Endodermal cell (in vitro differentiated cells): ENCODE results near the gene BEAN1. TPM values are rescaled to one million over a fixed set of nuclear protein-coding genes. Genes with fewer than 3 reads are reported as not detected.
A peak's percentile ranks its signal among the peaks of the same experiment; 100 is the strongest.

Experiments used
- DNase-seq: peaks from one replicate; pipeline ENCODE4 v3.0.0-alpha.2; 2017
- H3K27ac ChIP-seq: 2 replicates; pipeline ENCODE4 v1.5.1; 2013; ENCODE audit warnings: mild to moderate bottlenecking, low read depth, low read length, moderate library complexity
- H3K27me3 ChIP-seq: 2 replicates; pipeline ENCODE4 v1.6.1; 2013; ENCODE audit warnings: mild to moderate bottlenecking, low read length, moderate library complexity; ENCODE audit not compliant: insufficient read depth, control insufficient read depth, poor library complexity, severe bottlenecking
- H3K36me3 ChIP-seq: 2 replicates; pipeline ENCODE4 v1.7.0; 2013; ENCODE audit warnings: mild to moderate bottlenecking, low read length, moderate library complexity; ENCODE audit not compliant: control insufficient read depth, insufficient read depth
- H3K4me1 ChIP-seq: one replicate; pipeline ENCODE4 v1.7.0; 2013; ENCODE audit warnings: low read length; ENCODE audit not compliant: control insufficient read depth, insufficient read depth
- H3K4me3 ChIP-seq: 2 replicates; pipeline ENCODE4 v1.5.1; 2013; ENCODE audit warnings: mild to moderate bottlenecking, low read length, moderate library complexity
- H3K9ac ChIP-seq: 2 replicates; pipeline ENCODE4 v1.6.1; 2013; ENCODE audit warnings: mild to moderate bottlenecking, low read length, moderate library complexity; ENCODE audit not compliant: poor library complexity, severe bottlenecking; ENCODE audit errors: extremely low read depth
- H3K9me3 ChIP-seq: 2 replicates; pipeline ENCODE4 v1.6.1; 2013; ENCODE audit warnings: mild to moderate bottlenecking, low read length, moderate library complexity; ENCODE audit not compliant: control insufficient read depth
- H3K27ac Mint-ChIP-seq: 2 replicates; pipeline ENCODE4 v1.8.0; 2020; ENCODE audit warnings: mixed read lengths
- H3K27me3 Mint-ChIP-seq: 2 replicates; pipeline ENCODE4 v1.8.0; 2021; ENCODE audit warnings: mild to moderate bottlenecking, mixed read lengths; ENCODE audit not compliant: insufficient read depth
- H3K36me3 Mint-ChIP-seq: 2 replicates; pipeline ENCODE4 v1.8.0; 2020; ENCODE audit warnings: low read depth, mixed read lengths
- H3K4me1 Mint-ChIP-seq: 2 replicates; pipeline ENCODE4 v1.8.0; 2020; ENCODE audit warnings: mixed read lengths
- H3K4me3 Mint-ChIP-seq: 2 replicates; pipeline ENCODE4 v1.8.0; 2020; ENCODE audit warnings: mild to moderate bottlenecking, moderate library complexity, mixed read lengths
- H3K9me3 Mint-ChIP-seq: 2 replicates; pipeline ENCODE4 v1.8.0; 2020; ENCODE audit warnings: mild to moderate bottlenecking, mixed read lengths
- WGBS, 2 experiments: methylation state at CpG; one replicate each; pipeline versions ENCODE4 v1.1.5 to v1.1.7; 2013; ENCODE audit warnings: missing lambda C conversion rate in 2 of 2, mixed read lengths in 1 of 2; ENCODE audit not compliant: insufficient coverage in 1 of 2, insufficient read length in 1 of 2; 5-methylcytosine and 5-hydroxymethylcytosine counted together
- total RNA-seq, 2 donors: library from RNA; stranded (reverse); fragmentation: NEBNext Ultra II Directional in 1 of 2; extraction: Animal tissue kit (Norgen Biotek cat#: 25700) in 1 of 2; gene quantifications; 2 replicates in 1 of 2; 3 replicates in 1 of 2; pipeline ENCODE4 v1.2.1, GENCODE V29; 2021
- TF ChIP-seq, protein P1 (sequence below): fragments of 200-600 bp; sonication (generic); conservative IDR thresholded peaks from 2 replicates; pipeline ENCODE4 v1.5.0; 2021; ENCODE audit warnings: antibody characterized with exemption, mild to moderate bottlenecking

BEAN1 gene
- total RNA-seq, 2 donors from 2014 or later = 0.18 TPM; not detected in 1

DNA sequence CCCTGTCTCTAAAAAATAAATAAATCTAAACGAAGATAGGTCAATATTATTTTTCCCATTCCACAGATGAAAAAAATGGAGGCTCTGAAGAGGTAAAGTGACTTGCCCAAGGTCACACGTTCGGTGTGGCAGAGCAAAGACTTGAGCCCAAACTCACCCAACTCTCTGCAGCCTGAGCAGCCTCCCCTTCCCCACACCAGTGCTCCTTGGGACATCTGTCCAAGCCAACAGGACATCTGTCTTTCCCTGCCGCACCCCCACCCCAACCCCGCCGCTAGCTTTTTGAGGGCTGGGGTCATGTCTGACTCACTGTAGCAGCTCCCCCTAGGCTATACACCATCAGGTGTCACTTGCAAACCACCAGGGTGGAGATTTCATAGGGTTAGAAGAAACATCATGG lies 5.2 kb upstream of the BEAN1 start:
- H3K9ac ChIP-seq = no peak overlapping the region
- WGBS, 2 experiments = 87% methylated on average over 6 of the region's 6 CpGs; no CpG with 5 or more reads in 1 of the 2 experiments

DNA sequence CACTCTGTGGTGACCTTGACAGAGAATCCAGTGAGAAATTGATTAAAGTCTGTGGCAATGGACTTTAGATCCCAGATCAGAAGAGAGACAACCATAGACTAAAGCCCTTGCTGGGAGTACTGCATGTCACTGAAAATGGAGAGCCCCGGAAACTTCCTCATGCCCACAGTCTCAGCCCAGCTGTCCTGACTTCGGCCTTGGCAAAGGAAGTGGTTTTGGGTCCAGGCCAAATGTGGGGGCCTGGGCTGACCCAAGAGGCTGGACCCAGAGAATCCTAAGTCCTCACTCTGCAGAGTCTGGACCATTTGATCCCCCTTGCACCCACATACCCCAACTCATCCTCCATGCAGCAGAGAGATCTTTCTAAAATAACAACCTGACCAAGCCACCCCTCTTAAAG lies 4.7 kb upstream of the BEAN1 start:
- Histone ChIP-seq H3K4me1 (no peaks in the 10 kb centered on the region), H3K36me3 (no peaks in the 10 kb centered on the region), H3K4me3 (no peak overlapping the region), H3K9me3 (peaks cover under 1% of the 10 kb centered on the region), H3K27me3 (peaks cover 66% of the 10 kb centered on the region), H3K27ac (no peak overlapping the region), H3K9ac (no peak overlapping the region)
- H3K9me3 Mint-ChIP-seq = no peaks in the 10 kb centered on the region
- no peaks in the 10 kb centered on the region for H3K4me1 Mint-ChIP-seq
- peaks cover 77% of the 10 kb centered on the region for H3K27me3 Mint-ChIP-seq
- WGBS, 2 experiments = 94 to 95% methylated on average over 2 of the region's 2 CpGs
- H3K27ac Mint-ChIP-seq = no peak overlapping the region
- no peaks in the 10 kb centered on the region for H3K36me3 Mint-ChIP-seq
- DNase-seq = peak; percentile 10
- H3K4me3 Mint-ChIP-seq = no peak overlapping the region
- TF ChIP-seq, protein P1, sequence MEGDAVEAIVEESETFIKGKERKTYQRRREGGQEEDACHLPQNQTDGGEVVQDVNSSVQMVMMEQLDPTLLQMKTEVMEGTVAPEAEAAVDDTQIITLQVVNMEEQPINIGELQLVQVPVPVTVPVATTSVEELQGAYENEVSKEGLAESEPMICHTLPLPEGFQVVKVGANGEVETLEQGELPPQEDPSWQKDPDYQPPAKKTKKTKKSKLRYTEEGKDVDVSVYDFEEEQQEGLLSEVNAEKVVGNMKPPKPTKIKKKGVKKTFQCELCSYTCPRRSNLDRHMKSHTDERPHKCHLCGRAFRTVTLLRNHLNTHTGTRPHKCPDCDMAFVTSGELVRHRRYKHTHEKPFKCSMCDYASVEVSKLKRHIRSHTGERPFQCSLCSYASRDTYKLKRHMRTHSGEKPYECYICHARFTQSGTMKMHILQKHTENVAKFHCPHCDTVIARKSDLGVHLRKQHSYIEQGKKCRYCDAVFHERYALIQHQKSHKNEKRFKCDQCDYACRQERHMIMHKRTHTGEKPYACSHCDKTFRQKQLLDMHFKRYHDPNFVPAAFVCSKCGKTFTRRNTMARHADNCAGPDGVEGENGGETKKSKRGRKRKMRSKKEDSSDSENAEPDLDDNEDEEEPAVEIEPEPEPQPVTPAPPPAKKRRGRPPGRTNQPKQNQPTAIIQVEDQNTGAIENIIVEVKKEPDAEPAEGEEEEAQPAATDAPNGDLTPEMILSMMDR = no peak

More for the DNA sequence above, 5.2 kb upstream of the BEAN1 start:
- Histone ChIP-seq H3K27me3 (peaks cover 65% of the 10 kb centered on the region), H3K27ac (no peak overlapping the region), H3K4me1 (no peaks in the 10 kb centered on the region), H3K4me3 (no peak overlapping the region), H3K36me3 (no peaks in the 10 kb centered on the region), H3K9me3 (peaks cover 5% of the 10 kb centered on the region)
- TF ChIP-seq, protein P1 = no peak
- no peaks in the 10 kb centered on the region for H3K36me3 Mint-ChIP-seq
- H3K9me3 Mint-ChIP-seq = peaks cover 2% of the 10 kb centered on the region
- DNase-seq = no peak
- H3K27ac Mint-ChIP-seq = no peak overlapping the region
- H3K4me3 Mint-ChIP-seq = no peak overlapping the region
- H3K27me3 Mint-ChIP-seq = peaks cover 81% of the 10 kb centered on the region
- no peaks in the 10 kb centered on the region for H3K4me1 Mint-ChIP-seq

GRCh38 chr16:66423177-66423576 lies 3.9 kb upstream of the BEAN1 start:
- Histone ChIP-seq H3K36me3 (no peaks in the 10 kb centered on the region), H3K9me3 (no peaks in the 10 kb centered on the region), H3K4me3 (no peak overlapping the region), H3K9ac (no peak overlapping the region), H3K4me1 (peaks cover 7% of the 10 kb centered on the region), H3K27ac (no peak overlapping the region), H3K27me3 (peaks cover 74% of the 10 kb centered on the region)
- H3K36me3 Mint-ChIP-seq = no peaks in the 10 kb centered on the region
- 88 to 100% methylated on average over 1 of the region's 1 CpG for WGBS, 2 experiments
- TF ChIP-seq, protein P1 = no peak
- no peak overlapping the region for H3K27ac Mint-ChIP-seq
- no peaks in the 10 kb centered on the region for H3K9me3 Mint-ChIP-seq
- DNase-seq = no peak
- H3K4me3 Mint-ChIP-seq = no peak overlapping the region
- H3K4me1 Mint-ChIP-seq = no peaks in the 10 kb centered on the region
- peaks cover 77% of the 10 kb centered on the region for H3K27me3 Mint-ChIP-seq
